ENCODE measurements around the gene IFTAP. TPM values are rescaled to one million over a fixed set of nuclear protein-coding genes. Genes with fewer than 3 reads are reported as not detected.

IFTAP gene
- total RNA-seq, 1 experiment from 2014 or later: 58.0 TPM

GRCh38 chr11:36598051-36598450 is 3.7 kb downstream of the IFTAP start, which contains the start of gene RAG2:
Gene RAG2, minus strand, starts transcription at chr11:36598236. Its CDS starts 4,068 bp downstream, at chr11:36594168.
- DNase-seq (ENCODE audit: low read depth): no peak

GRCh38 chr11:36600180-36600579 is 5.9 kb downstream of the IFTAP start:
- DNase-seq (ENCODE audit: low read depth): no peak

- DNase-seq (ENCODE audit: low read depth): no peak
These were observed 6.9 kb downstream of the IFTAP start for GRCh38 chr11:36601155-36601554.

- DNase-seq (ENCODE audit: low read depth): no peak
These were observed 7.8 kb downstream of the IFTAP start for GRCh38 chr11:36602135-36602534.

- no peak for DNase-seq (ENCODE audit: low read depth)
These were observed 11.2 kb downstream of the IFTAP start for GRCh38 chr11:36605221-36606216.

GRCh38 chr11:36608491-36609199 is 14.3 kb downstream of the IFTAP start:
- DNase-seq (ENCODE audit: low read depth): no peak

- no peak for DNase-seq (ENCODE audit: low read depth)
These were observed 15.1 kb downstream of the IFTAP start for GRCh38 chr11:36609383-36609782.

- no peak for DNase-seq (ENCODE audit: low read depth)
These were observed 21.5 kb downstream of the IFTAP start for GRCh38 chr11:36615826-36616225.

GRCh38 chr11:36617543-36618362 is 23.5 kb downstream of the IFTAP start:
- no peak for DNase-seq (ENCODE audit: low read depth)

GRCh38 chr11:36618363-36619047 is 24.2 kb downstream of the IFTAP start:
- no peak for DNase-seq (ENCODE audit: low read depth)

- no peak for DNase-seq (ENCODE audit: low read depth)
These were observed 25.2 kb downstream of the IFTAP start for GRCh38 chr11:36619502-36619901.

- no peak for DNase-seq (ENCODE audit: low read depth)
These were observed 25.9 kb downstream of the IFTAP start for GRCh38 chr11:36620246-36620645.

GRCh38 chr11:36622431-36623136 is 28.3 kb downstream of the IFTAP start:
- peak; percentile 13 for DNase-seq (ENCODE audit: low read depth)

GRCh38 chr11:36623494-36623893 is 29.2 kb downstream of the IFTAP start:
- no peak for DNase-seq (ENCODE audit: low read depth)

GRCh38 chr11:36627006-36627405 is 32.7 kb downstream of the IFTAP start:
- DNase-seq (ENCODE audit: low read depth): no peak

- no peak for DNase-seq (ENCODE audit: low read depth)
These were observed 33.2 kb downstream of the IFTAP start for GRCh38 chr11:36627471-36627870.

- no peak for DNase-seq (ENCODE audit: low read depth)
These were observed 33.8 kb downstream of the IFTAP start for GRCh38 chr11:36628141-36628540.

GRCh38 chr11:36628765-36629244 is 34.5 kb downstream of the IFTAP start:
- no peak for DNase-seq (ENCODE audit: low read depth)

GRCh38 chr11:36631774-36632173 is 37.5 kb downstream of the IFTAP start:
- no peak for DNase-seq (ENCODE audit: low read depth)
